Thymus (tissue), 14 donors: ENCODE results near the gene TOMM20. TPM values are rescaled to one million over a fixed set of nuclear protein-coding genes. Genes with fewer than 3 reads are reported as not detected.
A peak's percentile ranks its signal among the peaks of the same experiment; 100 is the strongest.

Source experiments
- DNase-seq, 9 donors: peaks; one replicate each; pipeline ENCODE4 v3.0.0-alpha.2; 2013; ENCODE audit warnings: low spot score in 9 of 9, low read depth in 6 of 9, missing footprints in 1 of 9
- H3K27ac ChIP-seq, 2 donors: one replicate each; pipeline ENCODE4 v1.5.1; 2013; ENCODE audit warnings: control low read depth in 1 of 2, low read depth in 1 of 2, low read length in 1 of 2, mild to moderate bottlenecking in 1 of 2, moderate library complexity in 1 of 2
- H3K27me3 ChIP-seq, 2 donors: one replicate each; pipeline ENCODE4 v1.5.1; 2013; ENCODE audit warnings: low read length in 1 of 2; ENCODE audit not compliant: control insufficient read depth in 2 of 2, insufficient read depth in 1 of 2
- H3K36me3 ChIP-seq, 2 donors: one replicate each; pipeline ENCODE4 v1.5.1; 2013; ENCODE audit warnings: low read length in 1 of 2, mild to moderate bottlenecking in 1 of 2, moderate library complexity in 1 of 2; ENCODE audit not compliant: control insufficient read depth in 2 of 2, insufficient read depth in 2 of 2
- H3K4me1 ChIP-seq, 2 donors: one replicate each; pipeline ENCODE4 v1.5.1; 2013; ENCODE audit warnings: low read length in 2 of 2; ENCODE audit not compliant: control insufficient read depth in 2 of 2, insufficient read depth in 2 of 2
- H3K4me3 ChIP-seq, 2 donors: one replicate each; pipeline ENCODE4 v1.5.1; 2013; ENCODE audit warnings: low read length in 2 of 2, control low read depth in 1 of 2, mild to moderate bottlenecking in 1 of 2
- H3K9me3 ChIP-seq, 2 donors: one replicate each; pipeline ENCODE4 v1.5.1; 2013; ENCODE audit warnings: low read length in 1 of 2, mild to moderate bottlenecking in 1 of 2; ENCODE audit not compliant: control insufficient read depth in 2 of 2, insufficient read depth in 1 of 2
- WGBS: extraction: QIAGEN DNeasy Blood & Tissue Kit; methylation state at CpG from one replicate; pipeline ENCODE4 v1.1.7; 2013; 5-methylcytosine and 5-hydroxymethylcytosine counted together
- long read RNA-seq, 10 donors: transcript quantifications; one replicate each; lab custom pipeline, GENCODE V29; 2026
- polyA plus RNA-seq: library from polyadenylated mRNA; stranded (reverse); fragments of 200-250 nt; gene quantifications from one replicate; pipeline ENCODE4 v1.2.3, GENCODE V29; 2013
- total RNA-seq: library from RNA; stranded (reverse); fragments of 120-200 nt; gene quantifications from one replicate; pipeline ENCODE4 v1.2.4, GENCODE V29; 2013
- donor health status: healthy.

The TOMM20 gene
- 54.1 TPM for total RNA-seq
- polyA plus RNA-seq, result 76.8 TPM
- long read RNA-seq, donor 1, transcript TOMM20-201 (5 exons, 3,387 nt), result major isoform, 11 of 11 reads
- long read RNA-seq, donor 1, partial matches to known transcripts, result 0 of 11 reads
- long read RNA-seq, donor 1, other reads (novel, unspliced or antisense), result 0 of 11 reads
- long read RNA-seq, donor 2, transcript TOMM20-201 (5 exons, 3,387 nt), result major isoform, 78 of 83 reads
- long read RNA-seq, donor 2, partial matches to known transcripts, result 5 of 83 reads
- long read RNA-seq, donor 2, other reads (novel, unspliced or antisense), result 0 of 83 reads
- long read RNA-seq, donor 3, transcript TOMM20-201 (5 exons, 3,387 nt), result major isoform, 122 of 127 reads
- long read RNA-seq, donor 3, partial matches to known transcripts, result 5 of 127 reads
- long read RNA-seq, donor 3, other reads (novel, unspliced or antisense), result 0 of 127 reads
- long read RNA-seq, donor 4, transcript TOMM20-201 (5 exons, 3,387 nt), result major isoform, 30 of 30 reads
- long read RNA-seq, donor 4, partial matches to known transcripts, result 0 of 30 reads
- long read RNA-seq, donor 4, other reads (novel, unspliced or antisense), result 0 of 30 reads
- long read RNA-seq, donor 5, transcript TOMM20-201 (5 exons, 3,387 nt), result major isoform, 109 of 115 reads
- long read RNA-seq, donor 5, partial matches to known transcripts, result 5 of 115 reads
- long read RNA-seq, donor 5, other reads (novel, unspliced or antisense), result 0 of 115 reads
- long read RNA-seq, donor 6, transcript TOMM20-201 (5 exons, 3,387 nt), result major isoform, 33 of 34 reads
- long read RNA-seq, donor 6, partial matches to known transcripts, result 0 of 34 reads
- long read RNA-seq, donor 6, other reads (novel, unspliced or antisense), result 0 of 34 reads
- long read RNA-seq, donor 7, transcript TOMM20-203 (4 exons, 365 nt), result minor isoform, 5 of 72 reads
- long read RNA-seq, donor 7, transcript TOMM20-201 (5 exons, 3,387 nt), result major isoform, 67 of 72 reads
- long read RNA-seq, donor 7, partial matches to known transcripts, result 0 of 72 reads
- long read RNA-seq, donor 7, other reads (novel, unspliced or antisense), result 0 of 72 reads
- long read RNA-seq, donor 8, transcript TOMM20-201 (5 exons, 3,387 nt), result major isoform, 36 of 37 reads
- long read RNA-seq, donor 8, partial matches to known transcripts, result 0 of 37 reads
- long read RNA-seq, donor 8, other reads (novel, unspliced or antisense), result 0 of 37 reads
- long read RNA-seq, donor 9, transcript TOMM20-201 (5 exons, 3,387 nt), result major isoform, 40 of 41 reads
- long read RNA-seq, donor 9, partial matches to known transcripts, result 0 of 41 reads
- long read RNA-seq, donor 9, other reads (novel, unspliced or antisense), result 0 of 41 reads
- long read RNA-seq, donor 10, transcript TOMM20-201 (5 exons, 3,387 nt), result major isoform, 47 of 48 reads
- long read RNA-seq, donor 10, partial matches to known transcripts, result 0 of 48 reads
- long read RNA-seq, donor 10, other reads (novel, unspliced or antisense), result 0 of 48 reads

GRCh38 chr1:235128456-235129328 is at the start of gene TOMM20:
Gene TOMM20, minus strand, starts transcription at chr1:235128837. Its CDS starts 122 bp downstream, at chr1:235128715.
- H3K27me3 ChIP-seq, result no peaks in the 10 kb centered on the region
- H3K4me3 ChIP-seq, result peak within 1 kb of the TSS; percentile 61 to 81
- H3K9me3 ChIP-seq, result no peaks in the 10 kb centered on the region
- H3K27ac ChIP-seq, result peak within 1 kb of the TSS; percentile 85 to 96
- peaks cover 6 to 16% of the 10 kb centered on the region in 2 donors for H3K4me1 ChIP-seq
- DNase-seq, result peak; percentile 92 to 98 (median 94)
- WGBS, result 2% methylated on average over 67 of the region's 67 CpGs
- peaks cover 10 to 41% of the 10 kb centered on the region in 2 donors for H3K36me3 ChIP-seq

- Histone ChIP-seq H3K36me3 (peaks cover 33 to 64% of the 10 kb centered on the region in 2 donors), H3K4me3 (no peak overlapping the region), H3K9me3 (no peaks in the 10 kb centered on the region), H3K27me3 (no peaks in the 10 kb centered on the region), H3K4me1 (no peaks in the 10 kb centered on the region), H3K27ac (no peak overlapping the region)
- DNase-seq, result no peak
- over 99% methylated on average over 7 of the region's 7 CpGs for WGBS
These were observed 47.8 kb upstream of the TOMM20 start for GRCh38 chr1:235176486-235176885.

- Histone ChIP-seq H3K4me1 (no peaks in the 10 kb centered on the region), H3K27ac (no peak overlapping the region), H3K4me3 (no peak overlapping the region), H3K27me3 (no peaks in the 10 kb centered on the region), H3K9me3 (no peaks in the 10 kb centered on the region), H3K36me3 (peaks cover 39 to 62% of the 10 kb centered on the region in 2 donors)
- no peak for DNase-seq
These were observed 41.3 kb upstream of the TOMM20 start for GRCh38 chr1:235169986-235170385.

GRCh38 chr1:235168375-235168774 is 39.7 kb upstream of the TOMM20 start:
- 98% methylated on average over 3 of the region's 3 CpGs for WGBS
- no peaks in the 10 kb centered on the region for H3K27me3 ChIP-seq
- H3K27ac ChIP-seq, result no peak overlapping the region
- peaks cover 28 to 49% of the 10 kb centered on the region in 2 donors for H3K36me3 ChIP-seq
- H3K9me3 ChIP-seq, result no peaks in the 10 kb centered on the region
- no peak overlapping the region for H3K4me3 ChIP-seq
- no peaks in the 10 kb centered on the region for H3K4me1 ChIP-seq
- no peak for DNase-seq

GRCh38 chr1:235161685-235162327 is 33.2 kb upstream of the TOMM20 start:
- peaks cover 12 to 14% of the 10 kb centered on the region in 2 donors for H3K4me1 ChIP-seq
- no peaks in the 10 kb centered on the region for H3K9me3 ChIP-seq
- H3K4me3 ChIP-seq, result peak overlapping the region; percentile 75 to 96
- peaks cover 14 to 28% of the 10 kb centered on the region in 2 donors for H3K36me3 ChIP-seq
- WGBS, result 71% methylated on average over 21 of the region's 21 CpGs
- DNase-seq, result peak in 1 of 9 donors; percentile 1
- H3K27me3 ChIP-seq, result no peaks in the 10 kb centered on the region
- peak overlapping the region; percentile 75 to 99 for H3K27ac ChIP-seq

- DNase-seq, result peak; percentile 82 to 95 (median 88)
- Histone ChIP-seq H3K9me3 (no peaks in the 10 kb centered on the region), H3K4me1 (peaks cover 12 to 14% of the 10 kb centered on the region in 2 donors), H3K36me3 (peaks cover 16 to 32% of the 10 kb centered on the region in 2 donors), H3K4me3 (peak within 1 kb of the TSS; percentile 75 to 96), H3K27me3 (no peaks in the 10 kb centered on the region), H3K27ac (peak within 1 kb of the TSS; percentile 75 to 99)
- under 1% methylated on average over 52 of the region's 52 CpGs for WGBS
These were observed 32.5 kb upstream of the TOMM20 start, which contains the start of gene RBM34 for GRCh38 chr1:235160957-235161684. Gene RBM34, minus strand, starts transcription at chr1:235161250. Its CDS starts 24 bp downstream, at chr1:235161226.

GRCh38 chr1:235160383-235160956 is 31.8 kb upstream of the TOMM20 start:
- WGBS, result 15% methylated on average over 14 of the region's 14 CpGs
- H3K27me3 ChIP-seq, result no peaks in the 10 kb centered on the region
- H3K27ac ChIP-seq, result peak overlapping the region; percentile 75 to 99
- peak in 8 of 9 donors; percentile 45 to 85 (median 62) for DNase-seq
- H3K36me3 ChIP-seq, result peaks cover 16 to 36% of the 10 kb centered on the region in 2 donors
- H3K4me3 ChIP-seq, result peak overlapping the region; percentile 75 to 96
- H3K4me1 ChIP-seq, result peaks cover 12 to 14% of the 10 kb centered on the region in 2 donors
- no peaks in the 10 kb centered on the region for H3K9me3 ChIP-seq
